Spleen (tissue), 7 donors: Measurements from ENCODE around the gene SPATA32.

ENCODE experiments used
- CTCF ChIP-seq, 11 experiments: fragments of 200-600 bp in 7 of 11; fragments of 450-650 bp in 4 of 11; sonication (generic) in 4 of 11; IDR thresholded peaks in 8 of 11; conservative IDR thresholded peaks in 3 of 11; 1 replicate in 7 of 11; 2 replicates in 4 of 11; pipeline versions ENCODE4 v1.4.0 to v1.8.0; 2016 to 2021; ENCODE audit warnings: antibody characterized with exemption in 11 of 11, inconsistent platforms in 4 of 11, mild to moderate bottlenecking in 1 of 11
- POLR2AphosphoS5 ChIP-seq, 3 donors: sonication (generic); formaldehyde crosslinking; IDR thresholded peaks; one replicate each; pipeline ENCODE4 v1.5.1; 2017; ENCODE audit warnings: antibody characterized with exemption in 3 of 3
- donor health status: DM: no; HTN: no; CAD: no; lungs with moderate emphysema.
- donor health status: DM: no; HTN: no; CAD: no.
- donor health status: DM: no; HTN: no; CAD: no.

DNA sequence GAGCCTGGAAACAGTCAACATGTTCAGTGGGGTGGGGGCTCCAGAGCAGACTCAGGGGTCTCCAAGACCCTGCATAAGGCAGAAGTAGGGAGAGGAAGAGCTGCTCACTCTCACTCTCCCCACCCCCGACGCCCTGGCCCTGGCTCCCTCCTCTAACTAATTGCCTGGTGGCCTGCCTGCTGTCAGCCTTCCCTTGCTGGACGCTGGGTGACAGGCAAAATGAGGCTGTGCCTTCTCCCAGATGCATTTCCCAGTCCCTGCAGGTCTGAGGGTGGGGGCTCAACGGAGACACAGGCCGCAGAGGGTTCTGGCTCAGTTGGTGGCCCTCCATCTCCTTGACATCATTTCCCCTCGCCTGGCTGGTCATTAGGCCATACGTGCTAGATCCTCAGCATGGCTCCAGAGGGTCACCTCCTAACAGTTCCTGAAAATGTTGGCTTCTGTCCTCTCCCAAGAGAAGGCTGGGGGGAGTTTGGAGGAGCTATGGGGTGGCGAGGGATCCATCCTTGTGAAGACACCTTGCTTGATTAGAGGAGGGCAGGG is 38.8 kb downstream of the SPATA32 start:
- TF ChIP-seq POLR2AphosphoS5 (IDR thresholded peaks at IDR 0.05) = no peak
- TF ChIP-seq CTCF (IDR thresholded peaks at IDR 0.05 in 8 of 11, conservative IDR thresholded peaks at IDR 0.05 in 3 of 11) = no peak
